H1 (cell line): ENCODE data around the gene ACTN2. TPM values are rescaled to one million over a fixed set of nuclear protein-coding genes. Genes with fewer than 3 reads are reported as not detected.

ENCODE experiments used
- CTCF ChIA-PET: fragments of 300-600 bp; sonication (Branson Sonifier 250); formaldehyde crosslinking; loops from one replicate; lab custom pipeline; 2021; ENCODE audit not compliant: partially characterized antibody; lab: Charles Lee
- POLR2A ChIA-PET: fragments of 300-600 bp; sonication (Branson Sonifier 250); formaldehyde crosslinking; loops from one replicate; lab custom pipeline; 2021; ENCODE audit warnings: inconsistent platforms; ENCODE audit not compliant: partially characterized antibody; lab: Charles Lee
- DNase-seq, 2 experiments: peaks; one replicate each; pipeline versions ENCODE4 v3.0.0 to v3.0.0-alpha.2; 2010 to 2022; ENCODE audit warnings: low spot score in 2 of 2, low read depth in 1 of 2, mixed read lengths in 1 of 2
- FAIRE-seq: peaks from 2 replicates; lab custom pipeline; 2011; peaks lifted over from hg19 to GRCh38; lab: Jason Lieb, UNC
- H2AFZ ChIP-seq: 2 replicates; pipeline ENCODE4 v1.8.1; 2012; ENCODE audit warnings: low read length, inconsistent platforms
- H2AK5ac ChIP-seq: 2 replicates; pipeline ENCODE4 v1.6.1; 2013; ENCODE audit warnings: low read depth, low read length
- H2BK120ac ChIP-seq: replicated peaks from 2 replicates; pipeline ENCODE3; 2013; ENCODE audit warnings: low read depth, low read length, inconsistent platforms
- H2BK12ac ChIP-seq: 2 replicates; pipeline ENCODE4 v1.6.1; 2013; ENCODE audit warnings: low read depth, low read length
- H2BK15ac ChIP-seq: 2 replicates; pipeline ENCODE4 v1.6.1; 2013; ENCODE audit warnings: low read length
- H2BK20ac ChIP-seq: 2 replicates; pipeline ENCODE4 v1.6.1; 2013; ENCODE audit warnings: low read length
- H2BK5ac ChIP-seq: 2 replicates; pipeline ENCODE4 v1.6.1; 2013; ENCODE audit warnings: low read depth, low read length
- H3K14ac ChIP-seq: 2 replicates; pipeline ENCODE4 v1.6.1; 2013; ENCODE audit warnings: inconsistent platforms; ENCODE audit not compliant: insufficient read length
- H3K18ac ChIP-seq: 2 replicates; pipeline ENCODE4 v1.6.1; 2013; ENCODE audit warnings: low read length; ENCODE audit errors: extremely low read depth
- H3K23ac ChIP-seq: 2 replicates; pipeline ENCODE4 v1.6.1; 2013; ENCODE audit warnings: inconsistent platforms; ENCODE audit not compliant: insufficient read length
- H3K23me2 ChIP-seq: 2 replicates; pipeline ENCODE4 v1.6.1; 2013; ENCODE audit warnings: low read depth, low read length
- H3K27ac ChIP-seq: 2 replicates; pipeline ENCODE4 v1.6.1; 2011; ENCODE audit warnings: low read depth, low read length, inconsistent platforms
- H3K27me3 ChIP-seq, 4 experiments: replicated peaks in 1 of 4; 1 replicate in 1 of 4; 2 replicates in 3 of 4; pipeline versions ENCODE4 v1.6.1 to v1.8.1; 2011 to 2013; ENCODE audit warnings: low read length in 3 of 4, mild to moderate bottlenecking in 3 of 4, inconsistent platforms in 2 of 4, mixed read lengths in 2 of 4, moderate library complexity in 1 of 4; ENCODE audit not compliant: control insufficient read depth in 3 of 4, insufficient read depth in 3 of 4; ENCODE audit errors: extremely low read depth in 1 of 4
- H3K36me3 ChIP-seq, 4 experiments: 2 replicates each; pipeline versions ENCODE4 v1.6.1 to v1.8.1; 2011 to 2013; ENCODE audit warnings: mild to moderate bottlenecking in 4 of 4, low read length in 3 of 4, moderate library complexity in 2 of 4, control low read depth in 1 of 4, inconsistent platforms in 1 of 4; ENCODE audit not compliant: insufficient read depth in 4 of 4, control insufficient read depth in 2 of 4
- H3K4ac ChIP-seq: replicated peaks from 2 replicates; pipeline ENCODE3; 2013; ENCODE audit warnings: low read length, low read depth, mixed read lengths, inconsistent platforms; ENCODE audit not compliant: insufficient read length
- H3K4me1 ChIP-seq, 4 experiments: replicated peaks in 1 of 4; 1 replicate in 1 of 4; 2 replicates in 3 of 4; pipeline versions ENCODE4 v1.6.1 to v1.8.1; 2011 to 2013; ENCODE audit warnings: low read length in 3 of 4, inconsistent platforms in 2 of 4, mixed read lengths in 1 of 4; ENCODE audit not compliant: insufficient read depth in 4 of 4, control insufficient read depth in 3 of 4
- H3K4me2 ChIP-seq, 2 experiments: 2 replicates each; pipeline versions ENCODE4 v1.6.1 to v1.8.1; 2011 to 2013; ENCODE audit warnings: low read depth in 2 of 2, low read length in 2 of 2, control low read depth in 1 of 2, inconsistent platforms in 1 of 2, mild to moderate bottlenecking in 1 of 2; ENCODE audit not compliant: insufficient read depth in 1 of 2
- H3K4me3 ChIP-seq, 4 experiments: fragments of 200-600, 300-600 bp in 1 of 4; sonication (generic), shearing (Covaris generic), sonication (Bioruptor Twin) in 1 of 4; 2 replicates each; pipeline versions ENCODE4 v1.5.1 to v1.8.1; 2011 to 2016; ENCODE audit warnings: low read length in 4 of 4, low read depth in 3 of 4, control low read depth in 2 of 4, inconsistent platforms in 2 of 4, mild to moderate bottlenecking in 2 of 4, mixed read lengths in 1 of 4, moderate library complexity in 1 of 4; ENCODE audit not compliant: insufficient read depth in 2 of 4; ENCODE audit errors: extremely low read depth in 1 of 4
- H3K56ac ChIP-seq: replicated peaks from 2 replicates; pipeline ENCODE3; 2013; ENCODE audit warnings: low read depth, mild to moderate bottlenecking, mixed read lengths, low read length, inconsistent platforms; ENCODE audit not compliant: insufficient read length
- H3K79me1 ChIP-seq: 2 replicates; pipeline ENCODE4 v1.6.1; 2013; ENCODE audit warnings: low read depth, low read length, control low read depth
- H3K79me2 ChIP-seq, 2 experiments: 2 replicates each; pipeline versions ENCODE4 v1.6.1 to v1.8.1; 2012 to 2013; ENCODE audit warnings: low read length in 2 of 2, mild to moderate bottlenecking in 2 of 2, inconsistent platforms in 1 of 2; ENCODE audit not compliant: insufficient read depth in 2 of 2, control insufficient read depth in 1 of 2
- H3K9ac ChIP-seq, 4 experiments: replicated peaks in 1 of 4; 1 replicate in 1 of 4; 2 replicates in 3 of 4; pipeline versions ENCODE4 v1.6.1 to v1.8.1; 2011 to 2013; ENCODE audit warnings: low read depth in 3 of 4, low read length in 3 of 4, control low read depth in 2 of 4, mild to moderate bottlenecking in 2 of 4, moderate library complexity in 2 of 4, inconsistent platforms in 1 of 4; ENCODE audit errors: extremely low read depth in 1 of 4
- H3K9me3 ChIP-seq, 2 experiments: 2 replicates each; pipeline versions ENCODE4 v1.6.1 to v1.8.1; 2012 to 2013; ENCODE audit warnings: mild to moderate bottlenecking in 2 of 2, moderate library complexity in 2 of 2, control low read depth in 1 of 2, inconsistent platforms in 1 of 2, low read depth in 1 of 2, low read length in 1 of 2, mixed read lengths in 1 of 2; ENCODE audit not compliant: insufficient read depth in 2 of 2
- H4K20me1 ChIP-seq, 2 experiments: replicated peaks in 1 of 2; 2 replicates each; pipeline versions ENCODE3 to v1.8.1; 2011 to 2013; ENCODE audit warnings: inconsistent platforms in 2 of 2, low read length in 2 of 2, mild to moderate bottlenecking in 1 of 2; ENCODE audit not compliant: insufficient read depth in 2 of 2, control insufficient read depth in 1 of 2
- H4K5ac ChIP-seq: 2 replicates; pipeline ENCODE4 v1.6.1; 2013; ENCODE audit warnings: low read length, low read depth, mixed read lengths, inconsistent platforms; ENCODE audit not compliant: insufficient read length
- H4K8ac ChIP-seq: 2 replicates; pipeline ENCODE4 v1.8.0; 2013; ENCODE audit warnings: mild to moderate bottlenecking, moderate library complexity, low read length, inconsistent platforms; ENCODE audit not compliant: insufficient read depth; ENCODE audit errors: extremely low read depth
- H4K91ac ChIP-seq: replicated peaks from 2 replicates; pipeline ENCODE3; 2013; ENCODE audit warnings: low read length, mixed read lengths, inconsistent platforms; ENCODE audit not compliant: insufficient read length
- CTBP2 ChIP-seq: IDR thresholded peaks from 2 replicates; pipeline ENCODE4 v1.7.0; 2011; ENCODE audit warnings: borderline replicate concordance, mild to moderate bottlenecking, moderate library complexity, mixed read lengths, low read length; ENCODE audit not compliant: insufficient read depth, insufficient read length
- FOSL1 ChIP-seq: IDR thresholded peaks from 2 replicates; pipeline ENCODE4 v1.6.1; 2011; ENCODE audit warnings: mild to moderate bottlenecking, low read depth, low read length, moderate library complexity; ENCODE audit not compliant: insufficient read depth
- KDM5A ChIP-seq: fragments of 200-600 bp; IDR thresholded peaks from 2 replicates; pipeline ENCODE4 v1.7.1; 2012; ENCODE audit warnings: mild to moderate bottlenecking, low read length, inconsistent platforms, mixed read lengths
- PHF8 ChIP-seq: fragments of 200-600 bp; sonication (generic); conservative IDR thresholded peaks from 2 replicates; pipeline ENCODE4 v1.7.1; 2012; ENCODE audit warnings: low read depth, mild to moderate bottlenecking, inconsistent platforms, low read length, moderate library complexity
- RBBP5 ChIP-seq: IDR thresholded peaks from 2 replicates; pipeline ENCODE4 v1.7.1; 2012; ENCODE audit warnings: low read depth, mild to moderate bottlenecking, inconsistent platforms, low read length, moderate library complexity, borderline replicate concordance
- RNF2 ChIP-seq: fragments of 200-900, 300-1000 bp; sonication (generic); IDR thresholded peaks from 2 replicates; pipeline ENCODE4 v1.7.1; 2016; ENCODE audit warnings: borderline replicate concordance, low read depth, mild to moderate bottlenecking, antibody characterized with exemption, low read length; ENCODE audit not compliant: poor library complexity, severe bottlenecking; ENCODE audit errors: missing control alignments
- TEAD4 ChIP-seq: IDR thresholded peaks from 2 replicates; pipeline ENCODE4 v1.6.1; 2012; ENCODE audit warnings: low read depth, low read length, inconsistent platforms, mixed read lengths
- YY1 ChIP-seq: IDR thresholded peaks from 2 replicates; pipeline ENCODE4 v1.6.1; 2011; ENCODE audit warnings: low read depth, mild to moderate bottlenecking, low read length
- WGBS, 2 experiments: shearing (Covaris generic) in 1 of 2; methylation state at CpG; one replicate each; pipeline versions ENCODE4 v1.1.6 to v1.1.7; 2013 to 2015; ENCODE audit warnings: low lambda C conversion rate in 2 of 2, mixed read lengths in 2 of 2, inconsistent platforms in 1 of 2, low coverage in 1 of 2, missing lambda C conversion rate in 1 of 2; ENCODE audit not compliant: insufficient replicate concordance in 2 of 2, insufficient coverage in 1 of 2, insufficient read length in 1 of 2; ENCODE audit errors: extremely low coverage in 1 of 2, missing lambda C conversion rate in 1 of 2; 5-methylcytosine and 5-hydroxymethylcytosine counted together
- polyA plus RNA-seq, 7 experiments: library from polyadenylated mRNA; depleted of rRNA in 3 of 7; stranded (reverse) in 5 of 7; unstranded in 2 of 7; fragments of >200 nt in 5 of 7; fragments of 200-250 nt in 2 of 7; gene quantifications; 1 replicate in 5 of 7; 2 replicates in 1 of 7; 4 replicates in 1 of 7; pipeline versions ENCODE4 v1.2.1 to v1.2.3, GENCODE V29; 2011 to 2013; ENCODE audit warnings: missing spikeins in 2 of 7, mixed read lengths in 2 of 7
- total RNA-seq: library from RNA; stranded (reverse); fragmentation: NEBNext Ultra II Directional; extraction: Animal tissue kit (Norgen Biotek cat#: 25700); gene quantifications from 2 replicates; pipeline ENCODE4 v1.2.1, GENCODE V29; 2021
- TF ChIP-seq, protein P1 (sequence below): IDR thresholded peaks from 2 replicates; pipeline ENCODE4 v1.6.1; 2012; ENCODE audit warnings: low read length, inconsistent platforms
- TF ChIP-seq, protein P2 (sequence below): IDR thresholded peaks from 2 replicates; pipeline ENCODE4 v1.6.1; 2011; ENCODE audit warnings: low read depth, mild to moderate bottlenecking, low read length; ENCODE audit not compliant: insufficient read depth

The ACTN2 gene
- total and polyA plus RNA-seq, 2 of the 8 experiments (the other 6 are each of a cell fraction or from before 2014, with no cell fraction given) = 1.9 to 4.1 TPM

- Histone ChIP-seq H2AFZ (no peak overlapping the region), H4K8ac (no peak overlapping the region), H3K4me2 (no peak overlapping the region), H3K27me3 (no peaks in the 10 kb centered on the region), H3K9ac (no peak overlapping the region), H3K9me3 (no peaks in the 10 kb centered on the region), H3K23ac (no peak overlapping the region), H3K18ac (no peak overlapping the region), H4K91ac (no peak overlapping the region), H3K36me3 (peaks cover 0 to 4% (median 0%) of the 10 kb centered on the region in 4 experiments; a peak in 3 of 8 replicates), H2BK5ac (no peak overlapping the region), H3K27ac (no peak overlapping the region), H3K14ac (no peak overlapping the region), H2BK20ac (no peak overlapping the region), H3K79me1 (no peaks in the 10 kb centered on the region), H4K20me1 (no peaks in the 10 kb centered on the region), H2BK15ac (no peak overlapping the region), H3K23me2 (no peaks in the 10 kb centered on the region), H3K79me2 (no peaks in the 10 kb centered on the region), H3K4me1 (no peaks in the 10 kb centered on the region), H2AK5ac (no peak overlapping the region), H3K56ac (no peak overlapping the region), H2BK120ac (no peak overlapping the region), H2BK12ac (no peak overlapping the region), H4K5ac (no peak overlapping the region), H3K4me3 (no peak overlapping the region), H3K4ac (no peak overlapping the region)
- CTCF ChIA-PET = interaction anchor here (0.8 to 4.9 kb wide), 4 partner anchors 12 to 68 kb away, joined by 3 to 34 read pairs (median 14); no protein-coding TSS in a partner anchor
- WGBS, 2 experiments = 93% methylated on average over 6 of the region's 6 CpGs; no CpG with 5 or more reads in 1 of the 2 experiments
- FAIRE-seq (no peak), DNase-seq (no peak)
- POLR2A ChIA-PET = no interaction called here
- TF ChIP-seq YY1 (no peak), RBBP5 (no peak), FOSL1 (no peak), PHF8 (no peak), RNF2 (no peak), KDM5A (no peak), CTBP2 (no peak), TEAD4 (no peak)
- TF ChIP-seq, protein P1, sequence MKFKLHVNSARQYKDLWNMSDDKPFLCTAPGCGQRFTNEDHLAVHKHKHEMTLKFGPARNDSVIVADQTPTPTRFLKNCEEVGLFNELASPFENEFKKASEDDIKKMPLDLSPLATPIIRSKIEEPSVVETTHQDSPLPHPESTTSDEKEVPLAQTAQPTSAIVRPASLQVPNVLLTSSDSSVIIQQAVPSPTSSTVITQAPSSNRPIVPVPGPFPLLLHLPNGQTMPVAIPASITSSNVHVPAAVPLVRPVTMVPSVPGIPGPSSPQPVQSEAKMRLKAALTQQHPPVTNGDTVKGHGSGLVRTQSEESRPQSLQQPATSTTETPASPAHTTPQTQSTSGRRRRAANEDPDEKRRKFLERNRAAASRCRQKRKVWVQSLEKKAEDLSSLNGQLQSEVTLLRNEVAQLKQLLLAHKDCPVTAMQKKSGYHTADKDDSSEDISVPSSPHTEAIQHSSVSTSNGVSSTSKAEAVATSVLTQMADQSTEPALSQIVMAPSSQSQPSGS = no peak
- TF ChIP-seq, protein P2, sequence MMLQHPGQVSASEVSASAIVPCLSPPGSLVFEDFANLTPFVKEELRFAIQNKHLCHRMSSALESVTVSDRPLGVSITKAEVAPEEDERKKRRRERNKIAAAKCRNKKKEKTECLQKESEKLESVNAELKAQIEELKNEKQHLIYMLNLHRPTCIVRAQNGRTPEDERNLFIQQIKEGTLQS = no peak
Measured at GRCh38 chr1:236747311-236747985, 61.1 kb downstream of the ACTN2 start.
